OCI-LY1 (cell line): ENCODE data around the gene NCAPD3.

Experiments used
- H2AFZ ChIP-seq: fragments of 200-600 bp; sonication (generic), shearing (Covaris generic); 2 replicates; pipeline ENCODE4 v1.6.0; 2014; ENCODE audit warnings: antibody characterized with exemption, mild to moderate bottlenecking, low read length
- H3F3A ChIP-seq: fragments of 200-600 bp; sonication (generic), shearing (Covaris generic); 2 replicates; pipeline ENCODE4 v1.6.0; 2014; ENCODE audit warnings: mild to moderate bottlenecking, antibody characterized with exemption, low read length, moderate library complexity; ENCODE audit not compliant: insufficient read depth
- H3K27ac ChIP-seq: fragments of 200-600 bp; sonication (generic); 2 replicates; pipeline ENCODE4 v1.5.1; 2014; ENCODE audit warnings: low read length, mixed run types, mild to moderate bottlenecking, low read depth; ENCODE audit not compliant: poor library complexity, severe bottlenecking
- H3K27me3 ChIP-seq: fragments of 200-600 bp; sonication (generic); 2 replicates; pipeline ENCODE4 v1.6.0; 2014; ENCODE audit warnings: antibody characterized with exemption, mild to moderate bottlenecking, low read length, moderate library complexity; ENCODE audit not compliant: insufficient read depth
- H3K36me3 ChIP-seq: fragments of 200-600 bp; sonication (generic); 2 replicates; pipeline ENCODE4 v1.6.1; 2014; ENCODE audit warnings: mild to moderate bottlenecking, antibody characterized with exemption, low read length, moderate library complexity, mixed read lengths; ENCODE audit not compliant: insufficient read depth
- H3K4me1 ChIP-seq: fragments of 200-600 bp; sonication (generic); 2 replicates; pipeline ENCODE4 v1.5.1; 2014; ENCODE audit warnings: mild to moderate bottlenecking, low read length, moderate library complexity; ENCODE audit not compliant: insufficient read depth, severe bottlenecking
- H3K4me2 ChIP-seq: fragments of 200-600 bp; sonication (generic), shearing (Covaris generic); 2 replicates; pipeline ENCODE4 v1.6.1; 2014; ENCODE audit warnings: low read length
- H3K4me3 ChIP-seq: fragments of 200-600 bp; sonication (generic); 2 replicates; pipeline ENCODE4 v1.5.1; 2014; ENCODE audit warnings: low read length, low read depth, mild to moderate bottlenecking, mixed read lengths; ENCODE audit not compliant: poor library complexity, severe bottlenecking
- H3K79me2 ChIP-seq: fragments of 200-600 bp; shearing (Covaris generic); 2 replicates; pipeline ENCODE4 v1.6.1; 2016; ENCODE audit warnings: mixed run types, low read length, mixed read lengths; ENCODE audit not compliant: insufficient read depth
- H3K9ac ChIP-seq: fragments of 200-600 bp; sonication (generic), shearing (Covaris generic); 2 replicates; pipeline ENCODE4 v1.6.1; 2014; ENCODE audit warnings: mild to moderate bottlenecking, low read length, mixed read lengths
- H3K9me2 ChIP-seq: fragments of 200-600 bp; sonication (generic), shearing (Covaris generic); 2 replicates; pipeline ENCODE4 v1.6.1; 2014; ENCODE audit warnings: low read depth, mild to moderate bottlenecking, low read length, mixed read lengths
- H3K9me3 ChIP-seq: fragments of 200-600 bp; shearing (Covaris generic); 2 replicates; pipeline ENCODE4 v1.6.1; 2014; ENCODE audit warnings: low read length, mixed read lengths
- H4K20me1 ChIP-seq: fragments of 200-600 bp; sonication (generic), shearing (Covaris generic); 2 replicates; pipeline ENCODE4 v1.6.0; 2016; ENCODE audit warnings: mild to moderate bottlenecking, low read length; ENCODE audit not compliant: insufficient read depth
- EZH2 ChIP-seq: fragments of 200-600 bp; sonication (generic), shearing (Covaris generic); IDR thresholded peaks from 2 replicates; pipeline ENCODE4 v1.8.0; 2017; ENCODE audit warnings: borderline replicate concordance, mixed run types, mild to moderate bottlenecking, antibody characterized with exemption, low read length, moderate library complexity, mixed read lengths
- TF ChIP-seq, protein P1 (sequence below): fragments of 200-600 bp; sonication (generic), shearing (Covaris generic); IDR thresholded peaks from 2 replicates; pipeline ENCODE4 v1.5.1; 2017; ENCODE audit warnings: mild to moderate bottlenecking, antibody characterized with exemption, low read length, moderate library complexity, mixed read lengths

Gene NCAPD3

DNA sequence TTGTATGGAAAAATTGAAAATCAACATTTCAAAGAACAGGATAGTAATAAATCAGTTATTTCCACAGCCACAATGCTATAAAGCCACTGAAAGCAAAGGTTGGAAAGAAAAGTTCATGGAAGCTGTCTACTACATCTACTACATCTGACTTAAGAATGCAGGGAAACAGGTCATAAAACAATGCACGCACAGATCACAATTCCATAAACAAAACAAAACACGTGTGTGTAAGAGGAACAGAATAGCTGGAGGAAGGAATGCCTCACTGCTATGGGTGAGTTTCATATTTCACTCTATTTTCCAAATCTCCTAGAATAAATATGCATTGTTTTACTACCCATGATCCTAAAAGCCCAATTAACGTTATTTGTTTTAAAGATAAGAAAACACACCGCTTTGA, 66.3 kb downstream of the NCAPD3 start:
- Histone ChIP-seq H3K79me2 (no peaks in the 10 kb centered on the region), H3K27me3 (no peaks in the 10 kb centered on the region), H4K20me1 (no peaks in the 10 kb centered on the region), H3K27ac (no peak overlapping the region), H2AFZ (no peak overlapping the region), H3K36me3 (peaks cover 93% of the 10 kb centered on the region), H3F3A (no peaks in the 10 kb centered on the region), H3K4me3 (no peak overlapping the region), H3K9me3 (no peaks in the 10 kb centered on the region), H3K4me2 (no peak overlapping the region), H3K9ac (no peak overlapping the region), H3K9me2 (no peaks in the 10 kb centered on the region), H3K4me1 (no peaks in the 10 kb centered on the region)
- TF ChIP-seq EZH2 = no peak
- TF ChIP-seq, protein P1, sequence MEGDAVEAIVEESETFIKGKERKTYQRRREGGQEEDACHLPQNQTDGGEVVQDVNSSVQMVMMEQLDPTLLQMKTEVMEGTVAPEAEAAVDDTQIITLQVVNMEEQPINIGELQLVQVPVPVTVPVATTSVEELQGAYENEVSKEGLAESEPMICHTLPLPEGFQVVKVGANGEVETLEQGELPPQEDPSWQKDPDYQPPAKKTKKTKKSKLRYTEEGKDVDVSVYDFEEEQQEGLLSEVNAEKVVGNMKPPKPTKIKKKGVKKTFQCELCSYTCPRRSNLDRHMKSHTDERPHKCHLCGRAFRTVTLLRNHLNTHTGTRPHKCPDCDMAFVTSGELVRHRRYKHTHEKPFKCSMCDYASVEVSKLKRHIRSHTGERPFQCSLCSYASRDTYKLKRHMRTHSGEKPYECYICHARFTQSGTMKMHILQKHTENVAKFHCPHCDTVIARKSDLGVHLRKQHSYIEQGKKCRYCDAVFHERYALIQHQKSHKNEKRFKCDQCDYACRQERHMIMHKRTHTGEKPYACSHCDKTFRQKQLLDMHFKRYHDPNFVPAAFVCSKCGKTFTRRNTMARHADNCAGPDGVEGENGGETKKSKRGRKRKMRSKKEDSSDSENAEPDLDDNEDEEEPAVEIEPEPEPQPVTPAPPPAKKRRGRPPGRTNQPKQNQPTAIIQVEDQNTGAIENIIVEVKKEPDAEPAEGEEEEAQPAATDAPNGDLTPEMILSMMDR = no peak

DNA sequence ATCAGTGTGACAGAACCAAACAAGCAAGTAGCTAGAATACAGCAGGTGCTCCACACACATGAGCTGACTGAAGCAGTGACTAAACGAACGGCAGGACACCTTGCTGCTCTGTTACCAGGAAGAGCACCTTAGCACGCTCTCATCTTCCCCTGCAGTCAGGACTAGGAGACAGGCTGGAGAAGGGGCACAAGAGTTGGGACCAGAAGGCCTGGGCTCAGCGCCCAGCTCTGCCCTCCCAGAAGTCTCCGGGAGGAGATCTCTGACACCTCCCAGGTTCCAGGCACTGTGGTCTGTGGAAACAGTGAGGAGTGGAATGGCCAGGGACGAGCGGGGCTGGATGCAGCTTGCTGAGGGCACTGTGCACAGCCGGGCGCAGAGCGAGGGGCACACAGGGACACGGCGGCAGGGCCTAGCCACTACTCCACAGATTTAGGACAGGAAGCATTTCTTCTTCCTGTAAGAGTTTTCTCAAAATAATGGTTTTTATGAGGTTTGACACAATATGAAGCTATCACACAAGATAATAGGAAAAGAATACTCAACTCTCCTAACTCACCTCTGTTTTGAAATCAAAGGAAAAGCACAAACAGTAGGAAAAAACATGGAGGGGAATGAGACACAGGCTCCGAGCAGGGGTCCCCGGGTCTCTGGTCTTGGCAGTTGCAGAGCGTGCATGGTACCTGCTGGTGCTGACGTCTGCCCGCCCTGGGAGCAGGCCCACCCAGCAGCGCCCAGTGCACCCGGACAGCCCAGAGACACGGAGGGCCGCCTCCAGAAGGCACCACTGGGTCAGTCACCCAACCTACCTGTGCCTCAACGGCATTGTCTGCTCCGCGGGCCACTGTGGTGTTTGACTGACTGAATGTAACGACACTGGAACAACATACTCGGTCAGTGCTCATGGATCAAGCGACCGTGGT, 67.6 kb downstream of the NCAPD3 start:
- no peak overlapping the region for H3K4me2 ChIP-seq
- no peaks in the 10 kb centered on the region for H3F3A ChIP-seq
- no peaks in the 10 kb centered on the region for H3K27me3 ChIP-seq
- no peaks in the 10 kb centered on the region for H3K9me2 ChIP-seq
- H3K27ac ChIP-seq = no peak overlapping the region
- no peaks in the 10 kb centered on the region for H4K20me1 ChIP-seq
- no peaks in the 10 kb centered on the region for H3K79me2 ChIP-seq
- H3K36me3 ChIP-seq = peaks cover 91% of the 10 kb centered on the region
- H3K4me1 ChIP-seq = no peaks in the 10 kb centered on the region
- no peak for TF ChIP-seq EZH2
- TF ChIP-seq, protein P1 = no peak
- no peak overlapping the region for H3K4me3 ChIP-seq
- no peak overlapping the region for H2AFZ ChIP-seq
- no peak overlapping the region for H3K9ac ChIP-seq
- H3K9me3 ChIP-seq = no peaks in the 10 kb centered on the region

DNA sequence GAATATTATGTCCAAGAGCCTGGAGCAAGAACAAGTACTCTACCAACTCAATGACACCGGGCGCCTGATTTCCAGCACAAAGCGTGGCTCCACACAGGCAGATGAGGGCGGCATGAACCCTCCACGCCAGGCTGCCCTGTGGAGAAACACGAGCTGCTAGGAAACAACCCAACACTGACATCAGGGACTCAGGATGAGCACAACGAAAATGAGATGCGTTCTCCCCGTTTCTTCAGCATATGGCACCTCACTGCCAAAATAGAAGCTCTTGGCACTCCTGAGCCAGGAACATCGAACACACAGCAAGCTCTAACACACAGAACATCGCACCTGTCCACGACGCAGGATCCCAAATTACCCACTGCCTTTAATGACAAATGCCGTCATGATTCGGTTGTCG, 68.3 kb downstream of the NCAPD3 start:
- Histone ChIP-seq H3K9ac (no peak overlapping the region), H3F3A (no peaks in the 10 kb centered on the region), H3K79me2 (no peaks in the 10 kb centered on the region), H3K36me3 (peaks cover 90% of the 10 kb centered on the region), H3K4me3 (no peak overlapping the region), H3K4me1 (no peaks in the 10 kb centered on the region), H3K4me2 (no peak overlapping the region), H3K9me3 (no peaks in the 10 kb centered on the region), H3K27me3 (no peaks in the 10 kb centered on the region), H3K27ac (no peak overlapping the region), H4K20me1 (no peaks in the 10 kb centered on the region), H3K9me2 (no peaks in the 10 kb centered on the region), H2AFZ (no peak overlapping the region)
- no peak for TF ChIP-seq EZH2
- TF ChIP-seq, protein P1 = no peak
